IPS-20b (cell line): ENCODE data around the gene RECK.

Experiments
- H3K27ac ChIP-seq: one replicate; pipeline ENCODE4 v1.5.1; 2013; ENCODE audit warnings: low read length
- H3K27me3 ChIP-seq: 2 replicates; pipeline ENCODE4 v1.6.1; 2013; ENCODE audit warnings: mild to moderate bottlenecking, low read length, inconsistent platforms; ENCODE audit not compliant: insufficient read depth
- H3K36me3 ChIP-seq: 2 replicates; pipeline ENCODE4 v1.6.1; 2013; ENCODE audit warnings: low read depth, mild to moderate bottlenecking, inconsistent platforms, low read length, moderate library complexity; ENCODE audit not compliant: insufficient read depth
- H3K4me1 ChIP-seq: 2 replicates; pipeline ENCODE4 v1.6.1; 2013; ENCODE audit warnings: mild to moderate bottlenecking, control low read depth, inconsistent platforms, low read length, moderate library complexity; ENCODE audit not compliant: insufficient read depth
- H3K4me3 ChIP-seq: 2 replicates; pipeline ENCODE4 v1.5.1; 2013; ENCODE audit warnings: mild to moderate bottlenecking, low read length, inconsistent platforms
- H3K9ac ChIP-seq: 2 replicates; pipeline ENCODE4 v1.6.1; 2013; ENCODE audit warnings: low read depth, mild to moderate bottlenecking, inconsistent platforms, low read length, moderate library complexity
- H3K9me3 ChIP-seq: 2 replicates; pipeline ENCODE4 v1.6.1; 2013; ENCODE audit warnings: mild to moderate bottlenecking, low read depth, low read length, inconsistent platforms; ENCODE audit not compliant: insufficient read depth

The RECK gene

GRCh38 chr9:36144309-36145232 lies 107.9 kb downstream of the RECK start:
- Histone ChIP-seq H3K36me3 (no peaks in the 10 kb centered on the region), H3K27ac (no peak overlapping the region), H3K9me3 (peaks cover 6% of the 10 kb centered on the region; the same call in 1 of the 2 replicates), H3K4me3 (no peak overlapping the region), H3K9ac (no peak overlapping the region), H3K27me3 (peaks cover 14% of the 10 kb centered on the region), H3K4me1 (no peaks in the 10 kb centered on the region)

DNA sequence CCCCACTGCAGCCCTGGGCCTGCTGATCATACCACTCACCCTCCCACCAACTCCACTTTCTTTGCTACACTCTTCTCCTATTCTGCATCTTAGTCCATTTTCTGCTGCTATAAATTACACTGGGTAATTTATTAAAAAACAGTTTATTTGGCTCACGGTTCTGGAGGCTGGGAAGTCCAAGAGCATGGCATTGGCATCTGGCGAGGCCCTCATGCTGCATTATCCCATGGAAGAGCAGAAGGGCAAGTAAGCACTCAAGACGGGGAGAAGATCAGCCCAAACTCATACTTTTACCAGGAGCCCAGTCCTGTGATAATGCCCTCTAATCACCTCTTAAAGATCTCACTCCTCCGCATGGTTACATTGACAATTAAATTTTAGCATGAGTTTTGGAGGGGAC lies 109.3 kb downstream of the RECK start:
- Histone ChIP-seq H3K9ac (no peak overlapping the region), H3K27me3 (no peaks in the 10 kb centered on the region; the same call in 1 of the 2 replicates), H3K4me1 (no peaks in the 10 kb centered on the region), H3K4me3 (no peak overlapping the region), H3K27ac (no peak overlapping the region), H3K36me3 (no peaks in the 10 kb centered on the region; the same call in 1 of the 2 replicates), H3K9me3 (peaks cover 6% of the 10 kb centered on the region; the same call in 1 of the 2 replicates)

DNA sequence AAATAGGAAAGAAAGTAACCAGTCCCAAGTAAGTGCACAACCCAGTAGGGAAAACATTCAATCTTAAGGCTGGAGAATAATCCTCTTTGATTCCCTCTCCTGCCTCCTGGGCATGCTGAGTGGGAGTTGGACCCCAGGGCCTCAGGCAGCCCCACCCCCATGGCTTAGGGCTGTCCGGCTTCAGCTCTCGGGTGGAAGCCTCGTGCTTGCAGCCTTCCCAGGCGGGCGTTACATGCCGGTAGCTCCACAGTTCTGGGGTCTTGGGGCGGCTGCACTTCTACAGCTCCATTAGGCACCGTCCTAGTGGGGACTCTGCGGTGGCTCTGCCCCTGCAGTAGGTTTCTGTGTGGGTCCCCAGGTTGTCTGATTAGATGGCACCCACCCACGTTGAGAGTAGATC lies 109.9 kb downstream of the RECK start:
- H3K9ac ChIP-seq = no peak overlapping the region
- H3K36me3 ChIP-seq = no peaks in the 10 kb centered on the region; the same call in 1 of the 2 replicates
- H3K27ac ChIP-seq = no peak overlapping the region
- no peaks in the 10 kb centered on the region; the same call in 1 of the 2 replicates for H3K27me3 ChIP-seq
- no peaks in the 10 kb centered on the region for H3K4me1 ChIP-seq
- no peak overlapping the region for H3K4me3 ChIP-seq
- H3K9me3 ChIP-seq = peaks cover 6% of the 10 kb centered on the region; the same call in 1 of the 2 replicates

DNA sequence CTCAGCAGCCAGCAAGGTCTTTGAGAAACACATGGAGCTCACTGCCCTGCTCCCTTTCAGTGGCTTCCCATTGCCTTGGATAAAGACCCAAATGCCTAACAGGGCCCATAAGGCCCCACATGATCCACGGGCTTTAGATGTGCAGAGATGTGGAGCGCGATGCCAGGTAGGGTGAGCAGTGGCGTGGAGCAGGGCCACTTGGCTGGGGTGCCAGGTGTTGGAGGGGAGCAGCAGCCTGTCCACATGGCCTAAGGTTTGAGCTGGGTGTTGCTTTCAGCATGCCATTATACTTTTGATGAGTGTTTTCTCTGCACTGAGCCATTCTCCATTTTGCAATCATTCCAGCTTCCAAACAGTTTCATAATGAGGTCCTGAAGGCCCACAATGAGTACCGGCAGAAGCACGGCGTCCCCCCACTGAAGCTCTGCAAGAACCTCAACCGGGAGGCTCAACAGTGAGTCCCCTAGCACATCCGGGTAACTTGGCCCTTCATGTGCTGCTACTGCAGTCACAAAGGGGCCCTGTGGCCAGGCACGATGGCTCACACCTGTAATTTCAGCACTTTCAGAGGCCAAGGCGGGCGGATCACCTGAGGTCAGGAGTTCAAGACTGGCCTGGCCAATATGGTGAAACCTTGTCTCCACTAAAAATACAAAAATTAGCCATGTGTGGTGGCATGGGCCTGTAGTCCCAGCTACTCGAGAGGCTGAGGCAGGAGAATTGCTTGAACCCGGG lies 110.9 kb downstream of the RECK start:
- H3K36me3 ChIP-seq = no peaks in the 10 kb centered on the region; the same call in 1 of the 2 replicates
- no peak overlapping the region for H3K9ac ChIP-seq
- H3K4me1 ChIP-seq = no peaks in the 10 kb centered on the region
- H3K27me3 ChIP-seq = no peaks in the 10 kb centered on the region; the same call in 1 of the 2 replicates
- H3K4me3 ChIP-seq = no peak overlapping the region
- no peak overlapping the region for H3K27ac ChIP-seq
- H3K9me3 ChIP-seq = peaks cover 6% of the 10 kb centered on the region; the same call in 1 of the 2 replicates

- Histone ChIP-seq H3K9me3 (peaks cover 6% of the 10 kb centered on the region; the same call in 1 of the 2 replicates), H3K4me3 (no peak overlapping the region), H3K4me1 (no peaks in the 10 kb centered on the region), H3K9ac (no peak overlapping the region), H3K36me3 (no peaks in the 10 kb centered on the region; the same call in 1 of the 2 replicates), H3K27ac (no peak overlapping the region), H3K27me3 (no peaks in the 10 kb centered on the region)
Observed at GRCh38 chr9:36148311-36149051, 111.8 kb downstream of the RECK start.

GRCh38 chr9:36149197-36149596 lies 112.5 kb downstream of the RECK start:
- Histone ChIP-seq H3K36me3 (no peaks in the 10 kb centered on the region; the same call in 1 of the 2 replicates), H3K27me3 (no peaks in the 10 kb centered on the region), H3K4me3 (no peak overlapping the region), H3K9me3 (peaks cover 6% of the 10 kb centered on the region; the same call in 1 of the 2 replicates), H3K9ac (no peak overlapping the region), H3K4me1 (no peaks in the 10 kb centered on the region), H3K27ac (no peak overlapping the region)

DNA sequence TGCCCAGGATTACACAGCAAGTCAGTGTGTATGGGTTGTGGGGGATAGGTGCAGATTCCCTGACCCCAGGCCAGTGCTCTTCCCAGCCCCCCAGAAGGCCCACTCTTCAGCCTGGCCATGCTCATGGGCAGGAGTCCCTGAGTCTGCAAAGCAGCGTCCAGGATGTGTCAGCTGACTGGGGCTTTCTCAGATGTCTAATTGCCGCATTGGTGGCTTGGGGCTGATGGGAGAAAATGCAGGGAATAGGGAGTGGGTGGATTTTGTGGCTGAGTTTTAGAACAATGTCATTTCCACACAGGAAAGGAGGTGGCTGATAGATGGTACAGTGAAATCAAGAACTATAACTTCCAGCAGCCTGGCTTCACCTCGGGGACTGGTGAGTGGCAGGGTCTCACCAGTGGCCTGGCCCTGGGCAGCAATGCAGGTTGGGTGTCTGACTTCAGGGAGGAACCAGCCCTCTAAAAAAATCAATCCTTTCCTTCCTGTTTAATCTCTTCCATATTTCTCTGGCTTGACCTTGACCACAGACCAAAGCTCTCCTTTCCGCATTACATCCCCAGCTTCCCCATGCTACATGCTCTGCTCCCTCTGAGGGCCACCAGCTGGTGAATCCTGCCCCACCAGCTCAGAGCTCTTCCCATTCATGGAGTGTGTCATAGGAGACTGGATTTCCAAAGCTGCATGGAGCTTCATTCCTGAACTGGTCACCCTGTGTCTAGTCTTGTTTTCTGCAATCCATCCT lies 114.0 kb downstream of the RECK start:
- H3K9ac ChIP-seq = no peak overlapping the region
- H3K4me3 ChIP-seq = no peak overlapping the region
- H3K27ac ChIP-seq = no peak overlapping the region
- no peaks in the 10 kb centered on the region for H3K4me1 ChIP-seq
- H3K36me3 ChIP-seq = no peaks in the 10 kb centered on the region; the same call in 1 of the 2 replicates
- H3K9me3 ChIP-seq = no peaks in the 10 kb centered on the region
- H3K27me3 ChIP-seq = no peaks in the 10 kb centered on the region

DNA sequence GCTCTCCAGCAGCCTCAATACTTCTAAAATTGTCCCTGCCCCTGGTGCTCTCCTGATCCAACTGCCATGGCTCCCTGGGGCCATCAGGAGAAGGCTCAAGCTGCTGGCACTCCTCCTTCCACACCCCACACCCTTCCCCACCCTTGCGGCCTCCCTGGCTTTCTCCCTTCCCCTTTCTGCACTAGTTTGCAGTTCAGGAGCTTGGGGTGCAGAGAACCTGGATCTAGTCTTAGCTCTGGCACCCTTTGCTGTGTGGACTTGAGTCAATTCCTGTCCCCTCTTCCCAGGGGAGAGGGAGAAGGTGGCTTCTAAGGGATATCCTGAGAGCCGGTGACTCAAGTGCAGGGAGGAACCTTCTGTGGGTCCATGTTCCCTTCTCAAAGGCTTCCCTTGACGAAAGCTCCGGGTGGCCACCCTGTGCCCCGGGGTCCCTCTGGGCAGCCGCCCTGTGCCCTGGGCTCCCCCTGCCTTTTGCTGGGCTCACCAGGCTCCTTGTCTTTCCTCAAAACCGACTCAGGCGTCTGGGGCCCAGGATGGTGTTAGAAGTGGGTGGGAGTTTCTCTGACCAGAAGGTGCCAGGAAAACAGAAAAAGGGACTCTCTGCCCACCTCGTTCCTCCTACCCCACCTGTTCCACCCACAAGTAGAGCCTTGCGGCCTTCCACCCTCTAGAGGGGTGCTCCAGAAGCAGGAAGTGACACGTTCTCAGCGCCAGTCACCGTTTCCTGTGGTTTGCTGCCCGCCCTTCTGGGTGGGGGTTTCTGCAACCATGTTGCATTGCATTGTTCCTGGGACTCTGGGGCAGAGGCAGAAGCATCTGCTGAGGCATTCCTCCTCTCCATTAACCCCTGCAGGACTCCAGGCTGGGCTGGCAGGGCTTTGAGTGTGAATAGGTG lies 114.8 kb downstream of the RECK start:
- no peak overlapping the region for H3K9ac ChIP-seq
- H3K4me3 ChIP-seq = no peak overlapping the region
- H3K27me3 ChIP-seq = no peaks in the 10 kb centered on the region
- H3K27ac ChIP-seq = no peak overlapping the region
- H3K4me1 ChIP-seq = no peaks in the 10 kb centered on the region
- peaks cover 5% of the 10 kb centered on the region for H3K9me3 ChIP-seq
- H3K36me3 ChIP-seq = peaks cover 3% of the 10 kb centered on the region

GRCh38 chr9:36152741-36153438 lies 116.2 kb downstream of the RECK start:
- H3K27ac ChIP-seq = no peak overlapping the region
- H3K4me1 ChIP-seq = no peaks in the 10 kb centered on the region

GRCh38 chr9:36153746-36154145 lies 117.0 kb downstream of the RECK start:
- Histone ChIP-seq H3K27me3 (no peaks in the 10 kb centered on the region), H3K9me3 (peaks cover 7% of the 10 kb centered on the region), H3K9ac (no peak overlapping the region), H3K36me3 (peaks cover 4% of the 10 kb centered on the region), H3K4me1 (no peaks in the 10 kb centered on the region), H3K4me3 (no peak overlapping the region), H3K27ac (no peak overlapping the region)

More at GRCh38 chr9:36152741-36153438, 116.2 kb downstream of the RECK start:
- no peak overlapping the region for H3K4me3 ChIP-seq
- peaks cover 4% of the 10 kb centered on the region for H3K36me3 ChIP-seq
- no peak overlapping the region for H3K9ac ChIP-seq
- H3K27me3 ChIP-seq = no peaks in the 10 kb centered on the region
- peaks cover 7% of the 10 kb centered on the region for H3K9me3 ChIP-seq
